ENCODE measurements around the gene NOXRED1. TPM values are rescaled to one million over a fixed set of nuclear protein-coding genes. Genes with fewer than 3 reads are reported as not detected.

The NOXRED1 gene
- total RNA-seq, 4 donors from 2014 or later = not detected

DNA sequence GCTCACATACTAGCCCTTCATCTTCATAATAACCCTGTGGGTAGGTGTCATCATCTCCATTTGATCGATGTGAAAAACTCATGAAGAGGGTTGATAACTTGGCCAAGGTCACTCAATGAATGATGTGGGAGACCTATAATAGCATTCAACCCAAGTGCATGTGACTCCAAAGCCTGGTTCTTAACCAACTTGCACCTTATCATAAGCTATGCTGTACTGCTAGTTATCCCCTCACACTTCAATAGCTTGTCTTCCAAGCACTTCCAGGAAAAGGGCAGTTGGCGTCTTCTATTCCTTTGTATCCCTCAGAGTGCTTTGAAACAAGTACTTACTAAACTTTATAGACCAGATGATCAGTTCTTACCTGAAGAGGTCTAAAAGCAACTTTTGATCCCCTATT, 18.9 kb upstream of the NOXRED1 start:
- H3K4me1 ChIP-seq = no peaks in the 10 kb centered on the region
- no peak overlapping the region for H3K4me3 ChIP-seq
- no peaks in the 10 kb centered on the region for H3K9me3 ChIP-seq
- no peak for TF ChIP-seq POLR2A (IDR thresholded peaks at IDR 0.05)
- TF ChIP-seq EP300 (IDR thresholded peaks at IDR 0.05) = no peak
- TF ChIP-seq, protein P1, sequence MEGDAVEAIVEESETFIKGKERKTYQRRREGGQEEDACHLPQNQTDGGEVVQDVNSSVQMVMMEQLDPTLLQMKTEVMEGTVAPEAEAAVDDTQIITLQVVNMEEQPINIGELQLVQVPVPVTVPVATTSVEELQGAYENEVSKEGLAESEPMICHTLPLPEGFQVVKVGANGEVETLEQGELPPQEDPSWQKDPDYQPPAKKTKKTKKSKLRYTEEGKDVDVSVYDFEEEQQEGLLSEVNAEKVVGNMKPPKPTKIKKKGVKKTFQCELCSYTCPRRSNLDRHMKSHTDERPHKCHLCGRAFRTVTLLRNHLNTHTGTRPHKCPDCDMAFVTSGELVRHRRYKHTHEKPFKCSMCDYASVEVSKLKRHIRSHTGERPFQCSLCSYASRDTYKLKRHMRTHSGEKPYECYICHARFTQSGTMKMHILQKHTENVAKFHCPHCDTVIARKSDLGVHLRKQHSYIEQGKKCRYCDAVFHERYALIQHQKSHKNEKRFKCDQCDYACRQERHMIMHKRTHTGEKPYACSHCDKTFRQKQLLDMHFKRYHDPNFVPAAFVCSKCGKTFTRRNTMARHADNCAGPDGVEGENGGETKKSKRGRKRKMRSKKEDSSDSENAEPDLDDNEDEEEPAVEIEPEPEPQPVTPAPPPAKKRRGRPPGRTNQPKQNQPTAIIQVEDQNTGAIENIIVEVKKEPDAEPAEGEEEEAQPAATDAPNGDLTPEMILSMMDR (IDR thresholded peaks at IDR 0.05) = no peak
- no peak for TF ChIP-seq POLR2AphosphoS5 (IDR thresholded peaks at IDR 0.05)
- peaks cover 7 to 93% of the 10 kb centered on the region in 2 donors for H3K36me3 ChIP-seq
- no peak overlapping the region for H3K27ac ChIP-seq
- 92% methylated on average over 2 of the region's 2 CpGs; no CpG with 5 or more reads in 1 of the 2 donors for WGBS, 2 donors (ENCODE audit: low coverage in 1 of 2)
- no peak for ATAC-seq
- H3K27me3 ChIP-seq = no peaks in the 10 kb centered on the region

DNA sequence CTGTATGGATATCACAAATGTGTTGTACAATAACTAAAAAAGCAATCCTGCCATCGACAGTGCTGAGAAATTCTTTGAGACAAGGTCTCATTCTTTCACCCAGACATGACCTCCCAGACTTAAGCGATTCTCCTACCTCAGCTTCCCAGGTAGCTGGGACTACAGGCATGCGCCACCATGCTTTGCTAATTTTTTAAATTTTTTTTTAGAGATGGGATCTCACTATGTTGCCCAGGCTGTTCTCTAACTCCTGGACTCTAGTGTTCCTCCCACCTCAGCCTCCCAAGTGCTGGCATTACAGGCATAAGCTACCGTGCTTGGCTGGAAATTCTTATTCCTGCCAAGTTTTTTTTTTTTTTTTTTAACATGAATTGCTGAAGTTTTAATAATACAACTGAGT, 16.5 kb upstream of the NOXRED1 start:
- Histone ChIP-seq H3K4me3 (no peak overlapping the region), H3K27ac (no peak overlapping the region), H3K9me3 (no peaks in the 10 kb centered on the region), H3K27me3 (no peaks in the 10 kb centered on the region), H3K36me3 (peaks cover 11 to 96% of the 10 kb centered on the region in 2 donors), H3K4me1 (no peaks in the 10 kb centered on the region)
- WGBS, 2 donors (ENCODE audit: low coverage in 1 of 2) = 82 to 92% methylated on average over 3 to 4 of the region's 4 CpGs
- ATAC-seq = no peak
- TF ChIP-seq EP300 (IDR thresholded peaks at IDR 0.05) (no peak), POLR2AphosphoS5 (IDR thresholded peaks at IDR 0.05) (no peak), POLR2A (IDR thresholded peaks at IDR 0.05) (no peak)
- TF ChIP-seq, protein P1 (IDR thresholded peaks at IDR 0.05) = no peak

DNA sequence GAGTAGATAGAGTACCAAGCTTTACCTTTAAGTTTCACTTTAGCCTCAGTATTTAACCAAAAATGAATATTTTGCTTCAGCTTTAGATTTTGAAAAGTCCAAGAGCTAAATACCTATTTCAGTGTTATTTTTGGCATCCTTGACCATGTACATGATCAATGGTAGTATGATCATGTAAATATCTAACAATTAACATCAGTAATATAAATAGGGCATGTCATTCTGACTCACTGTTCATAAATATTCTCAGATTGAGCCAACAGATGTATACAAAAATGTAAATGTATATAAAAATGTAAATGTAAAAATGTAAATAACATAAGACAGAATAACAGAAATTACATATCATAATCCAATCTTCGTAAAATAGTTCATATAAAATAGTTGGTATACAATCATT, 15.3 kb upstream of the NOXRED1 start:
- no peaks in the 10 kb centered on the region for H3K27me3 ChIP-seq
- ATAC-seq = no peak
- H3K36me3 ChIP-seq = peaks cover 11 to 96% of the 10 kb centered on the region in 2 donors
- WGBS, 2 donors (ENCODE audit: low coverage in 1 of 2) = 95 to 100% methylated on average over 1 of the region's 1 CpG
- no peak for TF ChIP-seq POLR2AphosphoS5 (IDR thresholded peaks at IDR 0.05)
- TF ChIP-seq POLR2A (IDR thresholded peaks at IDR 0.05) = no peak
- TF ChIP-seq, protein P1 (IDR thresholded peaks at IDR 0.05) = no peak
- TF ChIP-seq EP300 (IDR thresholded peaks at IDR 0.05) = no peak
- H3K4me3 ChIP-seq = no peak overlapping the region
- no peaks in the 10 kb centered on the region for H3K9me3 ChIP-seq
- H3K27ac ChIP-seq = no peak overlapping the region
- H3K4me1 ChIP-seq = no peaks in the 10 kb centered on the region

DNA sequence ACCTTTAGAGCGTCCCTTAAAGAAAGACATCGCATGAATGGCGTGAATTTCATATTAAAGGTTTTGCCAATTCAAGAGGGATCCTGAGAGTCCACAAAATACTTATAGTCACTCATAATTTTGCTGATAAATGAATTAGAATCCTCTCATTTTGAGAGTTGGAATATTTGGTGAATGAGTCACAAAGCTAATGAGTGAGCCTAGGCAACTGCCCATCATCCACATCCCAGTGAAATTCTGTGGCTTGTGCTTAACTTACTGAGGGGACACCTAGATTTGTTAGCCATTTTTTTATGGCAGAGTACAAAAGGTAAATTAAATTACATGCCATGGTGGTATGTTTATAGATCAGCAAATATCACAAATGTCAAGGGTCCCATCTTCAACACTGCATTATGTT, 12.7 kb upstream of the NOXRED1 start:
- Histone ChIP-seq H3K36me3 (peaks cover 4 to 96% of the 10 kb centered on the region in 2 donors), H3K9me3 (no peaks in the 10 kb centered on the region), H3K27ac (no peak overlapping the region), H3K4me1 (no peaks in the 10 kb centered on the region), H3K27me3 (no peaks in the 10 kb centered on the region), H3K4me3 (no peak overlapping the region)
- 90 to 100% methylated on average over 3 of the region's 3 CpGs for WGBS, 2 donors (ENCODE audit: low coverage in 1 of 2)
- TF ChIP-seq POLR2AphosphoS5 (IDR thresholded peaks at IDR 0.05) = no peak
- TF ChIP-seq, protein P1 (IDR thresholded peaks at IDR 0.05) = no peak
- no peak for TF ChIP-seq EP300 (IDR thresholded peaks at IDR 0.05)
- no peak for TF ChIP-seq POLR2A (IDR thresholded peaks at IDR 0.05)
- ATAC-seq = no peak

DNA sequence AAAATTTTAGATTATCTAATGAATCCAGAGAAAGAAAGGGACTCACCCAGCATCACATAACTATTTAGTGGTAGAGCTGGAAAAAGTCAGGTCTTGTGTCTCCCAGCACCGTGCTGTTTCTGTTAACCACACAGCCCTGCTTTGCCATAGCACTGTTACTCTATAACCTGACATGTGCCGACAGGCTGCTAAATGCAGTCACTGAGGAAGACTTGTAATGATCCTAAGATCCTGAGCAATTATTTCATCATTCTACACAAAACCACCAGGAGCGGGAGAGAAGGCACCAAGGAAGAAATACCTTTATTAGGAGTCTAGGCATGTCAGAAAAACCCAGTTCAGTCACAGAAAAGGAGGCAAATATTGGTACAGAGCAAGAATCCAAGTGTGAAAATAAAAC, 3.1 kb upstream of the NOXRED1 start:
- ATAC-seq = no peak
- Histone ChIP-seq H3K27ac (no peak overlapping the region), H3K27me3 (no peaks in the 10 kb centered on the region), H3K36me3 (peaks cover 4 to 100% of the 10 kb centered on the region in 2 donors), H3K4me1 (no peaks in the 10 kb centered on the region), H3K4me3 (no peak overlapping the region), H3K9me3 (no peaks in the 10 kb centered on the region)
- 83% methylated on average over 2 to 3 of the region's 3 CpGs for WGBS, 2 donors (ENCODE audit: low coverage in 1 of 2)
- TF ChIP-seq, protein P1 (IDR thresholded peaks at IDR 0.05) = no peak
- TF ChIP-seq POLR2A (IDR thresholded peaks at IDR 0.05) (no peak), POLR2AphosphoS5 (IDR thresholded peaks at IDR 0.05) (no peak), EP300 (IDR thresholded peaks at IDR 0.05) (no peak)
